HUDEP-2 (cell line): ENCODE results near the gene TSR2.
"Not testable (repeated sequence)": the region's sequence is repeated elsewhere in the genome, so short reads cannot be mapped to it uniquely, and the experiment has no call there.

Experiments used
- DNase-seq, 76 experiments: peaks; one replicate each; lab custom pipeline; 2025; ENCODE audit not compliant: unreplicated experiment in 76 of 76; lab: John Stamatoyannopoulos, UW

TSR2 gene

DNA sequence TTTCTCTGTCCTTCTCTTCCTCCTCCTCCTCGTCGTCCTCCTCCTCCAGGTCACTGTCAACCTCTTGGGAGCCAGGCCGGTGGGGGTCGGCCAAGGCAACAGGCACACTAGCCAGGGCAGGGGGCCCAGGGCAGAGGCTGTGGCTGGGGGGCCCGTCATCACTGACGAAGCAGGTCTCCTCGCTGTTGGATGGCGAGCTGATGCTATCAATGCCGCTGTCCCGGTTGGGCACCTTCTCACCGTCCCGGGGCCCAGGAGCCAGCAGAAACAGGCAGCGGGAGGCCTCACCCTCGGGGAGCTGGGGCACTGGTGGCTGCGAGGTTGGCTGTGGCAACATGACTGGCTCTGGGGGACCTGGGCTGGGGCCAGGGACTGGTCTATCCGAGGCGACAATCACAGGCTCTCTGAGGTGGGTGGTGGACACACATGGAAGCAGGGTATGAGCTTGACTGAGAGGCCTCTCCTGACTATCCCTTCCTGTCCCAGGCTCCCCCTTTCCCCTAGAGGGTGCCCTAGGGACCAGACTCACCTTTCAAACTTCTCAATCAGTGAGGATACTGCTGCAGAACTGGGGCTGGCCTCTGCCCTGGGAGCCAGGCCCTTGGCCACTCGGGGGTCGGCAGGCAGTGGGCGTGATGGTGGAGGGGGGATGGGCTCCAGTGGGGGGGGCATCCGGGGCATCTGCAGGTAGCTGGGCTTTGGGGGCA lies 30.0 kb downstream of the TSR2 start:
- no peak for DNase-seq

DNA sequence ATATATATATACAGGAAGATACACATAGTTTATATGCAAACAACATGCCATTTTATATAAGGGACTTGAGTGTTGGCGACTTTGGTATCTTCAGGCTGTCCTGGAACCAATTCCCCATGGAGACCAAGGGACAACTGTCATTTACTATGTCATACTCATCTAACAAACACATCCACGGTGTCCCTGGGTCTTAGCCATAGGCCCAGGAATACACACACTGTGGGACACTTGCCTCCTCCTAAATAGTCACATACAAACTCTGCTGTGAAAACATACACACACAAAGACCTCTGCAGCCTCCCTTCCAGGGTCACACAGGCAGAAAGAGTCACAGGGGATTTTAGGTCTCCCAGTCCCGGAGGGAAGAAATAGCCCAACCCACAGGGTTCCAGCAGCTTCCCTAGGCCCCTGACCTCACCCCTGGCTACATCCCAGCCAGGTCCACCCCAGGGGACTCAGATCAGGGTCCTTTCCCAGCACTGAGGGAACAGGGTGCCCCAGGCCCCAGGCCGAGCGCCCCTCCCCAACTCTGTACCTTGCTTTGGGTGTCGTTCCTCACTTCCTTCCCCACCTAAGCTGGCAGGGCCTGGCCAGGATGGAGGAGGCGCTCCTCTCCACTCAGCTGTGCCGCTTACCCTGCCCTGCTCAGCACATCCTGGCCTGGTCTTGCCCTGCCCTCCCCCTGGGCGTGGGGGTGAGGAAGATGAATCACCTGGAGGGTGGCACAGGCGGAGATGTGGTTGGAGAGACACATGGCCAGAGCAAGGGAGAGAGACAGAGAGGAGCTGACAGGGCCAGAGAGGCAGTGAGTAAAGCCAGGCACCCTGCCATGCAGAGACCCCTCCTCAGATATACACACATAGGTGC lies 34.0 kb downstream of the TSR2 start:
- DNase-seq, result peak in 1 of 76 experiments; percentile 3

DNA sequence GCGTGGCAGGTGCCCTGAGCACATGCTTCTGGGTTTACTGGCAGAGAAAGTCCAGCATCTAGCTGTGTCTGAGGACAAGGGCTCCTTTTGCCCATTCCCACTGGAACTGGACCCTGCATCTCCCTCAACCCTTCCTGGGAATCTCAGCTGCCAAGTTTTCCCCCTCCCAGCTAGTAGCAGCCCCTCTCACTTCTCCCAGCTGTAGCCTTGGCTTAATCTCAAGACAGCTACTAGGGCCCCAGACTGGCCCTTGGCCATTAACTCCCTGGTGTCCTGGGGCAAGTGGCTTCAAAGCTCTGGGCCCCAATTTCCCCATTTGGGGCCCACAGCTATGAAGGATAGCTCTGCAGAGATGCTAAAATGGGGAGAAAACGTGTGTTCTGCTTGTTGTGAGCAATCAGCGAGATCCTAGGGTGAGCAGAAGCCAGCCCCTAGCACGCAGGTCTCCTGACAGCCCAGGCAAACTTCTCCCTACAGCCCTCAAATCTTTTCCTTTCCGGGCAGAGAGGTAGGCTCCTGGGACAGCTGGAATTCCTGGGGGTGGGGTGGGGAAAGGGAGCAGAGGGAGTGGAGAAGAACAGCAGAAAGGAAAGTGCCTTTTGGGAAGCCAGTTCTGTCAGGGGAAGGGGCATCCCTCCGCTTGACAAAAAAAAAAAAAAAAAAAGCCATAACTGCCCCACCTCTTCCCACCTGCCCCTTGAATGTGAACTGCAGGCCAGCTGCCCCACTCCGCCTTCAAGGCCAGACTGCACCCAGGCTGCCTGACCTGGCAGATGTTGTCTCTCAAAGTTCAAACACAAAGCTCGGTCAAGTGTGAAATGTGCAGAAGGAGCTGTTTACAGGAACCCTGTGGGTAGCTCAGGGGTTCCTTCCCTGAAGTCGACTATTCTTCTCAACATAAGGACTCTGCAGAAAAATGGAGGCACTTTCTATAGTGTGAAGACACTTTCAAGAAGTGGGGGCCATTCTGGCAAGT lies 39.2 kb downstream of the TSR2 start:
- DNase-seq, result no peak

DNA sequence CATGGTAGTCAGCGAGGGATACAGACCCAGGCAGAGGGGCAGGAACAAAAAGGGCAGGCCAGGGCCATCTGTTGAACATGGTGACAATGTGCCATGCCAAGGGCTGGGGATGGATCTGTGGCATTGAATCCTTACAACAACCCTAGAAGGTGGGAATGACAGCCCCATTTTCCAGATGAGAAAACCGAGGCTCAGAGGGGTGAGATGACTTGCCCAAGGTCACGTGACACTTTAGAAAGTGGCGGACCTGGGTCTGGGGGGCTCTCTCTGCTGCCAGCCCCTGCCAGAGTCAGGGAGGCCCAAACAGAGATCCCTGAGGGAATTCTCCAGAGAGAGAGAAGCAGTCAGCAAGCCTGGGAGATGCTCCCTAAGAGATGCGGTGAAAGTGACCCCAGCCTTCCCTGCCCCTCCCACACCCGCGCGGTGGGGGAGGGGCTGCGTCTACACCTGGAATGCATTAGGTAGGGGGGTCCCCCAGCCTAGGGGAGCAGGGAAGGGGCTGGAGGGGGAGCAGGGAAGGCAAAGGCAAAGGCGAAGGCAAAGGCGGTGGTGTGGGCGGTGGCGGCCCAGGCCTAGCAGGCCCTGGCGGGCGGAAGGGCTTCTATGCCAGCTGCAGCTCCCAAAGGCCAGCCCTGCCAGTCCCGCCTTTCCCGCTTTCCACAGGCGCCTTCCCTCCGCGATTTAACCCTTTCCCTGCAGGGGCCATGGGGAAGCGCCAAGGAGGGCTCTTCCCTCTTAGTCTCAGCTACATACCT lies 42.8 kb downstream of the TSR2 start:
- DNase-seq, result no peak

DNA sequence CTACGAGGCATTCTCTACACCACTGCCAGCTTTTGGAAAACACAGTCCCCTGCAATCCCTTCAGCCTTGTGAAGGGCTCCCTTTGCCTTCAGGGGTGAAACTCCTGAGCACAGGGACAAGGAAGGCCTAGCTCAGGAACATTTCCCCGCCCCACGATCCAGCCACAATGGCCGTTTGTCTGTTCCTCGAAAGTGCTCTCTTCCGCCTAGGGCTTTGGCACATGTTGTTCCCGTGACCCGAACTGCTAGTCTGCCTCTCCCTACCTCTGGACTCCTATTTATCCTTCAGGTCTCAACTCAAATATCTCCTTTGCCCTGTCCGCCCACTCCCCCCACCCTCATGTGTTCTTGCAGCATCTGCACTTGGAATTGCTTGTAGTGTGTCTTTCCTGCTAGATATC lies 43.7 kb downstream of the TSR2 start:
- DNase-seq, result no peak

- no peak for DNase-seq
These were observed 44.5 kb downstream of the TSR2 start for GRCh38 chrX:54484666-54485065.

DNA sequence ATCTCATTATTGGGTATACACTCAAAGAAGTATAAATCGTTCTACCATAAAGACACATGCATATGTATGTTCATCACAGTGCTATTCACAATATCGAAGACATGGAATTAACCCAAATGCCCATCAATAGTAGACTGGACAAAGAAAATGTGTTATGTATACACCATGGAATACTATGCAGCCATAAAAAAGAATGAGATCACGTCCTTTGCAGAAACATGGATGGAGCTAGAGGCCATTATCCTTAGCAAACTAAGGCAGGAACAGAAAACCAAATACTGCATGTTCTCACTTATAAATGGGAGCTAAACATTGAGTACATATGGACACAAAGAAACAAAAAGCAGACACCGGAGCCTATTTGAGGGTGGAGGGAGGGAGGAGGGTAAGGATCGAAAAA lies 49.6 kb downstream of the TSR2 start:
- not testable (repeated sequence) for DNase-seq

DNA sequence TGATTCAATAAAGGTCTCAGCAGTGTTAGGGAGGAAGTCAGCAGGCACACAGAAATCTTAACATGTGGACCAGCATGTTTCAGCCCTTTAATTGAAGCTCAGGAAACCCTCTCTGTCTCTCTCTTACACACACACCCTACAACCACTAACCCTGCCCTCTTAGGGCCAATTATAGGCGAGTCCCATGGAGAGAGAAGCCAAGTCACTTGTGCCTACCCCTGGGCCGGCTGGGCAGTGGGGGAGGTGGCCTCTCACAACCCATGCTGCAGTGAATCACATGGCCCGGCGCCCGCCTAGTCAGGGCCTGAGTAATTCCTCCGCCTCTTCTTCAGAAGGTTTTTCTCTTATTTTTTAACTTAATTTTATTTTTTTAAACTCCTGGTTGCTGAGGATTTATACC lies 52.1 kb downstream of the TSR2 start:
- DNase-seq, result peak in 15 of 76 experiments; percentile 0 to 25 (median 5)

GRCh38 chrX:54494166-54494988 lies 54.2 kb downstream of the TSR2 start:
- DNase-seq, result no peak
